Astrocyte of the cerebellum (primary cell): ENCODE results near the gene FFAR3.
"Not testable (repeated sequence)": the region's sequence is repeated elsewhere in the genome, so short reads cannot be mapped to it uniquely, and the experiment has no call there.

Source experiments
- DNase-seq: peaks from one replicate; pipeline ENCODE4 v3.0.0-alpha.2; 2011; ENCODE audit warnings: low read depth
- H3K4me3 ChIP-seq: 2 replicates; pipeline ENCODE4 v1.5.1; 2011; ENCODE audit warnings: mild to moderate bottlenecking, low read depth, low read length, moderate library complexity
- in situ Hi-C: cut with HindIII; loops from 2 replicates; pipeline ENCODE4 v1.10.0; 2017; ENCODE audit warnings: low sequenced_read_pairs
- TF ChIP-seq, protein P1 (sequence below): IDR thresholded peaks from 2 replicates; pipeline ENCODE4 v1.5.1; 2012; ENCODE audit warnings: low read length, low read depth, moderate library complexity, mild to moderate bottlenecking; ENCODE audit errors: missing control alignments

Gene FFAR3

GRCh38 chr19:35400773-35401100 is 42.5 kb downstream of the FFAR3 start:
- no peak for DNase-seq
- in situ Hi-C loops = no loop called here
- H3K4me3 ChIP-seq = no peak overlapping the region
- TF ChIP-seq, protein P1, sequence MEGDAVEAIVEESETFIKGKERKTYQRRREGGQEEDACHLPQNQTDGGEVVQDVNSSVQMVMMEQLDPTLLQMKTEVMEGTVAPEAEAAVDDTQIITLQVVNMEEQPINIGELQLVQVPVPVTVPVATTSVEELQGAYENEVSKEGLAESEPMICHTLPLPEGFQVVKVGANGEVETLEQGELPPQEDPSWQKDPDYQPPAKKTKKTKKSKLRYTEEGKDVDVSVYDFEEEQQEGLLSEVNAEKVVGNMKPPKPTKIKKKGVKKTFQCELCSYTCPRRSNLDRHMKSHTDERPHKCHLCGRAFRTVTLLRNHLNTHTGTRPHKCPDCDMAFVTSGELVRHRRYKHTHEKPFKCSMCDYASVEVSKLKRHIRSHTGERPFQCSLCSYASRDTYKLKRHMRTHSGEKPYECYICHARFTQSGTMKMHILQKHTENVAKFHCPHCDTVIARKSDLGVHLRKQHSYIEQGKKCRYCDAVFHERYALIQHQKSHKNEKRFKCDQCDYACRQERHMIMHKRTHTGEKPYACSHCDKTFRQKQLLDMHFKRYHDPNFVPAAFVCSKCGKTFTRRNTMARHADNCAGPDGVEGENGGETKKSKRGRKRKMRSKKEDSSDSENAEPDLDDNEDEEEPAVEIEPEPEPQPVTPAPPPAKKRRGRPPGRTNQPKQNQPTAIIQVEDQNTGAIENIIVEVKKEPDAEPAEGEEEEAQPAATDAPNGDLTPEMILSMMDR = no peak

DNA sequence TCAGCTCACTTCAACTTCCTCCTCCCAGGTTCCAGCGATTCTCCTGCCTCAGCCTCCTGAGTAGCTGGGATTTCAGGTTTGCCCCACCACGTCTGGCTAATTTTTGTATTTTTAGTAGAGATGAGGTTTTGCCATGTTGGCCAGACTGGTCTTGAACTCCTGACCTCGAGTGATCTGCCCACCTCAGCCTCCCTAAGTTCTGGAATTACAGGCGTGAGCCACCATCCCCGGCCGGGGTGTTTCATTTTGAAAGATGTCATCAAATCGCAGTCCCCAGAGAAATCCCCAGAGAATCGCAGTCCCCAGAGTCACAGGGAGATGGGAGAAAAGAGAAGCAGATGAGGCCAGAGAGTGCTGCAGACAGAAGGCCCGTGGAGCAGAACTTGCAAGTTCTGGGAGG is 43.2 kb downstream of the FFAR3 start:
- in situ Hi-C loops, DNase-seq, H3K4me3 ChIP-seq: not testable (repeated sequence)

DNA sequence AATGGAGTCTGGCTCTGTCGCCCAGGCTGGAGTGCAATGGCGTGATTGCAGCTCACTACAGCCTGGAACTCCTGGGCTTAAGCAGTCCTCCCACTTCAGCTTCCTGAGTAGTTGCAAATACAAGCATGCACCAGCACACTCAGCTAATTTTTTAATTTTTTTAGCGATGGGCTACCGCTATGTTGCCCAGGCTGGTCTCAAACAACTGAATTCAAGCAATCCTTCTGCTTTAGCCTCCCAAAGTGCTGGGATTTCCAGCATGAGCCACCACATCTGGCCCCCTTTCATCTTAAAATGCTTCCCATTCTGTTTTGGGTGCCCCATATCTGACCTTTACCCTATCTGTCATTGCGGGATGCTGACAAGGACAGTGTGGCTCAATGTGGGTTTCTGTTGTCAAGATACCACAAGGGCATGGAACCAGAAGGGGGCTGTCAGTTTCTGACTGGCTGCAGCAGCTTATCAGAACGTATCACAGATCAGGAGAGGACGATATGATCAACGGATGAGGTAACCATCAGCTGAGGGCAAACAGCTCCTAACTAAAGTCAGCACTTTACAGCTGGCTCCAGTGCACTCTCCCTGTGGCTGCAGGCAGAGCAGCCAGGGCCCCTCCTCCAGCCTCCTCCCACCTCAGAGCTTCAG is 45.0 kb downstream of the FFAR3 start:
- DNase-seq = no peak
- no peak overlapping the region for H3K4me3 ChIP-seq
- TF ChIP-seq, protein P1 = no peak
- in situ Hi-C loops = no loop called here

DNA sequence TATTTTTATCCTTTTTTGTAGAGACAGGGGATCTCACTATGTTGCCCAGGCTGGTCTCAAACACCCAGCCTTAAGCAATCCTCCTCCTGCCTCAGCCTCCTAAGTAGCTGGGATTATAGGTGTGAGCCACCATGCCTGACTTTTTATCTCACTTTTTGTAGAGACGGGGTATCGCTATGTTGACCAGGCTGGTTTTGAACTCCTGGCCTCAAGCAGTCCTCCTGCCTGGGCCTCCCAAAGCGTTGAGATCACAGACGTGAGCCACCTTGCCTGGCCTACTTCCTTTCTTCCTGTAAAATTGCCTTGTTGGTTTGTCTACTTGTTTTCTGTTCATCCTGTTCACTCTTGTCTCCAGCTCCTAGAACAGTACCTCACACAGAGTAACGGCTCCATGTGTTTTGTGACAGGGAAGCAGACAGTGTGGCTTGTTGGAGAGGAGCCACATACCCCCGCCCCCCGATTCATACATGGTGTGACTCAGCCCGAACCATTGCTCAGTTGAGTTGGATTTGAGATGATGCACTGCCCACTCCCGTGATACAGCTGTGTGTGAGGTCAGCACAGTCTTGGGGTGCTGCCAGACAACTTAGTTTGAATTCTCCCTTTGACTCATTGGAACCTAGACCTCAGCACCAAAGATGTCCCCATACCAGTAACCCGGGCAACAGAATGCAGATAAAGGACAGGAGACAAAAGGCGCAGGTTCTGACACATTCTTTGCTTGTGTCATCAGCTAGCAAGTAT is 46.8 kb downstream of the FFAR3 start:
- in situ Hi-C loops = no loop called here
- H3K4me3 ChIP-seq = no peak overlapping the region
- TF ChIP-seq, protein P1 = no peak
- DNase-seq = no peak

- no peak overlapping the region for H3K4me3 ChIP-seq
- in situ Hi-C loops = no loop called here
- DNase-seq = no peak
- TF ChIP-seq, protein P1 = no peak
Observed at GRCh38 chr19:35407619-35408018, 49.4 kb downstream of the FFAR3 start.

GRCh38 chr19:35408284-35409171 is 50.3 kb downstream of the FFAR3 start:
- H3K4me3 ChIP-seq = no peak overlapping the region
- in situ Hi-C loops = no loop called here
- no peak for DNase-seq
- TF ChIP-seq, protein P1 = no peak
